GM12878 (cell line): Measurements from ENCODE around the gene HIRIP3. TPM values are rescaled to one million over a fixed set of nuclear protein-coding genes. Genes with fewer than 3 reads are reported as not detected.

ENCODE experiments used
- ATAC-seq: fragments of 200-7000 bp; cut with Tn5 transposase; 3 replicates; pipeline ENCODE4 v1.9.1; 2020; ENCODE audit warnings: mild to moderate bottlenecking, moderate library complexity
- BruUV-seq: library from RNA; stranded (reverse); fragments of 400-500 nt; replicated peaks from 2 replicates; lab custom pipeline; 2021; lab: Mats Ljungman, UMichigan
- CTCF ChIA-PET: fragments of 300-600 bp; sonication (Branson Sonifier 250); formaldehyde crosslinking; extraction: SDS; loops from one replicate; lab custom pipeline; 2021; ENCODE audit warnings: inconsistent platforms; lab: Yijun Ruan, JAX
- POLR2A ChIA-PET: fragments of 350-600 bp; formaldehyde crosslinking; extraction: SDS; loops from one replicate; lab custom pipeline; 2021; ENCODE audit warnings: inconsistent platforms; lab: Charles Lee
- RAD21 ChIA-PET: fragments of 300-600 bp; sonication (Branson Sonifier 250); formaldehyde crosslinking; loops from one replicate; lab custom pipeline; 2023; ENCODE audit warnings: antibody characterized with exemption; ENCODE audit not compliant: unreplicated experiment; lab: Charles Lee
- SMC1A ChIA-PET: fragments of 300-600 bp; sonication (Branson Sonifier 250); formaldehyde crosslinking; loops from one replicate; lab custom pipeline; 2023; ENCODE audit not compliant: unreplicated experiment, uncharacterized antibody; lab: Charles Lee
- DNase-seq: peaks from one replicate; pipeline ENCODE4 v3.0.0-alpha.2; 2011; ENCODE audit warnings: low read depth, low spot score
- FAIRE-seq: peaks from 3 replicates; lab custom pipeline; 2011; peaks lifted over from hg19 to GRCh38; lab: Jason Lieb, UNC
- H2AFZ ChIP-seq: 2 replicates; pipeline ENCODE4 v1.6.0; 2011; ENCODE audit warnings: low read depth, low read length, control low read depth; ENCODE audit not compliant: control insufficient read depth
- H3K27ac ChIP-seq: 2 replicates; pipeline ENCODE4 v1.5.1; 2011; ENCODE audit warnings: control low read depth; ENCODE audit not compliant: control insufficient read depth, insufficient read depth
- H3K27me3 ChIP-seq, 2 experiments: replicated peaks in 1 of 2; 2 replicates each; pipeline versions ENCODE4 v1.6.0 to v1.6.1; 2011; ENCODE audit warnings: low read length in 1 of 2; ENCODE audit not compliant: control insufficient read depth in 2 of 2, insufficient read depth in 2 of 2
- H3K36me3 ChIP-seq, 2 experiments: 2 replicates each; pipeline ENCODE4 v1.5.1; 2011; ENCODE audit warnings: low read length in 1 of 2; ENCODE audit not compliant: control insufficient read depth in 2 of 2, insufficient read depth in 2 of 2
- H3K4me1 ChIP-seq: 2 replicates; pipeline ENCODE4 v1.6.1; 2011; ENCODE audit warnings: mild to moderate bottlenecking, low read length, moderate library complexity, mixed read lengths; ENCODE audit not compliant: control insufficient read depth, insufficient read depth
- H3K4me2 ChIP-seq: 2 replicates; pipeline ENCODE4 v1.6.0; 2011; ENCODE audit warnings: control low read depth; ENCODE audit not compliant: control insufficient read depth, insufficient read depth
- H3K4me3 ChIP-seq: fragments of 200-600 bp; sonication (generic); 2 replicates; pipeline ENCODE4 v1.5.1; 2016
- H3K79me2 ChIP-seq: 2 replicates; pipeline ENCODE4 v1.6.0; 2011; ENCODE audit warnings: low read length; ENCODE audit not compliant: control insufficient read depth, insufficient read depth
- H3K9ac ChIP-seq: 2 replicates; pipeline ENCODE4 v1.8.0; 2011; ENCODE audit warnings: low read length, control low read depth, mixed read lengths; ENCODE audit not compliant: control insufficient read depth, insufficient read depth
- H3K9me3 ChIP-seq: replicated peaks from 3 replicates; pipeline ENCODE4 v1.5.1; 2011; ENCODE audit warnings: mild to moderate bottlenecking, low read length; ENCODE audit not compliant: control insufficient read depth, insufficient read depth
- H4K20me1 ChIP-seq: 2 replicates; pipeline ENCODE4 v1.6.0; 2011; ENCODE audit not compliant: control insufficient read depth, insufficient read depth
- ASH2L ChIP-seq: fragments of 300-600, 200-600 bp; sonication (generic); IDR thresholded peaks from 2 replicates; pipeline ENCODE4 v1.6.1; 2017; ENCODE audit warnings: low read depth, mild to moderate bottlenecking, borderline replicate concordance
- CHD1 ChIP-seq: IDR thresholded peaks from 2 replicates; pipeline ENCODE4 v1.6.1; 2012; ENCODE audit warnings: low read depth, low read length, improper control_type of control experiment
- CHD2 ChIP-seq: IDR thresholded peaks from 2 replicates; pipeline ENCODE4 v1.6.1; 2011; ENCODE audit warnings: low read depth, low read length, improper control_type of control experiment, borderline replicate concordance
- EP300 ChIP-seq, 2 experiments: fragments of 150-350 bp in 1 of 2; IDR thresholded peaks; 2 replicates each; pipeline ENCODE4 v1.6.1; 2011 to 2012; ENCODE audit warnings: low read depth in 2 of 2, low read length in 2 of 2, borderline replicate concordance in 1 of 2, improper control_type of control experiment in 1 of 2, inconsistent platforms in 1 of 2; ENCODE audit not compliant: control insufficient read depth in 1 of 2
- FOXM1 ChIP-seq: IDR thresholded peaks from 2 replicates; pipeline ENCODE4 v1.6.1; 2012; ENCODE audit warnings: low read depth, mild to moderate bottlenecking, inconsistent platforms, low read length, moderate library complexity
- MYB ChIP-seq: fragments of 150-350 bp; IDR thresholded peaks from 2 replicates; pipeline ENCODE4 v1.6.1; 2014; ENCODE audit warnings: mild to moderate bottlenecking, low read depth, low read length, borderline replicate concordance
- MYC ChIP-seq: IDR thresholded peaks from 2 replicates; pipeline ENCODE4 v1.6.1; 2011; ENCODE audit warnings: mild to moderate bottlenecking, low read length, moderate library complexity, inconsistent platforms; ENCODE audit not compliant: insufficient read depth, insufficient replicate concordance, insufficient read length, severe bottlenecking
- NFXL1 ChIP-seq: fragments of 450-650 bp; IDR thresholded peaks from 2 replicates; pipeline ENCODE4 v1.6.1; 2017; ENCODE audit warnings: antibody characterized with exemption, mild to moderate bottlenecking, borderline replicate concordance
- NFYA ChIP-seq: IDR thresholded peaks from 2 replicates; pipeline ENCODE4 v1.6.1; 2011; ENCODE audit warnings: low read depth, mild to moderate bottlenecking, low read length, improper control_type of control experiment, borderline replicate concordance
- POLR2AphosphoS2 ChIP-seq: IDR thresholded peaks from 2 replicates; pipeline ENCODE4 v1.6.1; 2011; ENCODE audit warnings: low read depth, mild to moderate bottlenecking, low read length, improper control_type of control experiment, moderate library complexity
- POU2F2 ChIP-seq: IDR thresholded peaks from 3 replicates; pipeline ENCODE4 v1.6.1; 2011; ENCODE audit warnings: low read depth, mild to moderate bottlenecking, low read length, borderline replicate concordance
- RAD51 ChIP-seq: fragments of 450-650 bp; IDR thresholded peaks from 2 replicates; pipeline ENCODE4 v1.6.1; 2016; ENCODE audit warnings: moderate library complexity, mild to moderate bottlenecking, inconsistent platforms
- RB1 ChIP-seq: fragments of 450-650 bp; formaldehyde crosslinking; IDR thresholded peaks from 2 replicates; pipeline ENCODE4 v1.6.1; 2017; ENCODE audit warnings: mild to moderate bottlenecking, borderline replicate concordance
- SIX5 ChIP-seq: IDR thresholded peaks from 2 replicates; pipeline ENCODE4 v1.6.1; 2011; ENCODE audit warnings: mild to moderate bottlenecking, low read depth, low read length, moderate library complexity; ENCODE audit not compliant: severe bottlenecking
- SPI1 ChIP-seq: IDR thresholded peaks from 2 replicates; pipeline ENCODE4 v1.6.1; 2011; ENCODE audit warnings: low read depth, mild to moderate bottlenecking, low read length, moderate library complexity, borderline replicate concordance; ENCODE audit not compliant: insufficient read depth
- SRF ChIP-seq, 2 experiments: IDR thresholded peaks; 2 replicates each; pipeline ENCODE4 v1.6.1; 2011; ENCODE audit warnings: low read depth in 2 of 2, low read length in 2 of 2, mild to moderate bottlenecking in 1 of 2, moderate library complexity in 1 of 2
- ZBED1 ChIP-seq: IDR thresholded peaks from 2 replicates; pipeline ENCODE4 v1.6.1; 2016; ENCODE audit warnings: borderline replicate concordance
- ZNF24 ChIP-seq: fragments of 450-650 bp; IDR thresholded peaks from 2 replicates; pipeline ENCODE4 v1.6.1; 2017; ENCODE audit warnings: antibody characterized with exemption, mild to moderate bottlenecking
- WGBS: methylation state at CpG from one replicate; pipeline ENCODE4 v1.1.6; 2016; ENCODE audit warnings: low lambda C conversion rate; ENCODE audit not compliant: insufficient replicate concordance, insufficient coverage; ENCODE audit errors: missing lambda C conversion rate; 5-methylcytosine and 5-hydroxymethylcytosine counted together
- in situ Hi-C: fragments of 300-500 bp; cut with MboI; formaldehyde crosslinking; loops from 9 replicates; pipeline ENCODE4 v1.14.3; 2018; ENCODE audit warnings: mixed read lengths
- intact Hi-C: fragments of 100-400 bp; cut with micrococcal nuclease; formaldehyde crosslinking; loops from one replicate; pipeline ENCODE4 v1.14.2; 2022; ENCODE audit not compliant: unreplicated experiment
- polyA plus RNA-seq, 11 experiments: library from polyadenylated mRNA; depleted of rRNA in 4 of 11; unstranded in 6 of 11; stranded (reverse) in 5 of 11; fragments of >200 nt; fragmentation: Nextera tagmentation in 4 of 11; fragmentation: Illumina TruSeq in 1 of 11; extraction: Ambion mirVana in 4 of 11; extraction: Trizol in 1 of 11; gene quantifications; 1 replicate in 1 of 11; 2 replicates in 10 of 11; pipeline versions ENCODE4 v1.2.1 to v1.2.3, GENCODE V29; 2011 to 2016; ENCODE audit warnings: inconsistent platforms in 2 of 11, missing spikeins in 2 of 11, low read depth in 1 of 11
- total RNA-seq, 4 experiments: library from RNA; depleted of rRNA in 3 of 4; stranded (reverse); fragments of >200 nt in 3 of 4; fragmentation: Illumina TruSeq in 1 of 4; extraction: Trizol in 1 of 4; gene quantifications; 2 replicates each; pipeline versions ENCODE4 v1.2.1 to v1.2.3, GENCODE V29; 2013 to 2021
- TF ChIP-seq, protein P1 (sequence below): fragments of 450-650 bp; IDR thresholded peaks from 2 replicates; pipeline ENCODE4 v1.6.1; 2016; ENCODE audit warnings: mild to moderate bottlenecking
- TF ChIP-seq, protein P2 (sequence below): IDR thresholded peaks from 2 replicates; pipeline ENCODE4 v1.6.1; 2011; ENCODE audit warnings: low read depth, mild to moderate bottlenecking, low read length, moderate library complexity, borderline replicate concordance; ENCODE audit errors: extremely low read depth

The HIRIP3 gene
- total and polyA plus RNA-seq, 10 of the 15 experiments (the other 5 are each of a cell fraction or from before 2014, with no cell fraction given), result 4.1 to 43.5 (median 23.9) TPM

GRCh38 chr16:29982560-29983419 lies 12.6 kb downstream of the HIRIP3 start (continued):
- TF ChIP-seq, protein P1, sequence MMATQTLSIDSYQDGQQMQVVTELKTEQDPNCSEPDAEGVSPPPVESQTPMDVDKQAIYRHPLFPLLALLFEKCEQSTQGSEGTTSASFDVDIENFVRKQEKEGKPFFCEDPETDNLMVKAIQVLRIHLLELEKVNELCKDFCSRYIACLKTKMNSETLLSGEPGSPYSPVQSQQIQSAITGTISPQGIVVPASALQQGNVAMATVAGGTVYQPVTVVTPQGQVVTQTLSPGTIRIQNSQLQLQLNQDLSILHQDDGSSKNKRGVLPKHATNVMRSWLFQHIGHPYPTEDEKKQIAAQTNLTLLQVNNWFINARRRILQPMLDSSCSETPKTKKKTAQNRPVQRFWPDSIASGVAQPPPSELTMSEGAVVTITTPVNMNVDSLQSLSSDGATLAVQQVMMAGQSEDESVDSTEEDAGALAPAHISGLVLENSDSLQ, result no peak
- TF ChIP-seq CHD2, result no peak
- no peak for TF ChIP-seq SIX5
- TF ChIP-seq POLR2AphosphoS2, result no peak
- TF ChIP-seq SRF (IDR thresholded peaks at IDR 0.05; ENCODE audit: low read depth in 2 of 2, low read length in 2 of 2), result no peak
- TF ChIP-seq ZNF24, result no peak
- no peak for TF ChIP-seq POU2F2
- TF ChIP-seq CHD1, result no peak

DNA sequence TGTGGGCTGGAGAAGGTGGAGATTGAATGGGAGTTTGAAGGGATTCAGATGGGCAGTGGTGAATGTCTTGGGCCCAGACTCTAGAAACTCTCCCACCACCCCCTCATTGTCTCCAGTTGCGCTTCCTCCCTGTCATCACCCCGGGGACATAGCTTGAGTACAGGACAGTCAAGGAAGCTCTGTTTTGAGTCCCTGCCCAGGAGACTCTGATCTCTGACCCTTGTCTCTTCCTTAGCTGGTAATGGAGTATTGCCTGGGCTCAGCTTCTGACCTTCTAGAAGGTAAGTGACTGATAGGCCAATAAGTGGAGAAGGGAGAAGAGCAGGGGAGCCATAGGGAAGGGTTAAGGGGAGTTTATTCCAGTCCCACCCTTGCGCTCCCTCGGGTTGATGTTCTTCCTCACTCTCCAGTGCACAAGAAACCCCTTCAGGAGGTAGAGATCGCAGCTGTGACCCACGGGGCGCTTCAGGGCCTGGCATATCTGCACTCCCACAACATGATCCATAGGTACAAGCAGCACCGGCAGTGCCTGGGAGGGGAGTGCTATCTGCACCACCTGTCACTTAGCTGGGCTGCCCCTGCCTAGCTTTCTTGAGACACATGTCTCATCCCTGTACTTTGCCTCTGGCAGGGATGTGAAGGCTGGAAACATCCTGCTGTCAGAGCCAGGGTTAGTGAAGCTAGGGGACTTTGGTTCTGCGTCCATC lies 16.7 kb downstream of the HIRIP3 start:
- Histone ChIP-seq H3K36me3 (peaks cover 20 to 28% of the 10 kb centered on the region in 2 experiments), H3K27ac (no peak overlapping the region), H3K79me2 (peaks cover 36% of the 10 kb centered on the region), H3K9ac (no peak overlapping the region), H3K9me3 (no peaks in the 10 kb centered on the region), H4K20me1 (no peaks in the 10 kb centered on the region), H3K4me3 (no peak overlapping the region), H3K4me1 (peaks cover 9% of the 10 kb centered on the region), H2AFZ (no peak overlapping the region), H3K27me3 (no peaks in the 10 kb centered on the region), H3K4me2 (no peak overlapping the region)
- FAIRE-seq (no peak), ATAC-seq (no peak), DNase-seq (no peak)
- RAD21 ChIA-PET, result interaction anchor here (1.2 kb wide), 1 partner anchor 289 kb away, joined by 3 read pairs; no protein-coding TSS in a partner anchor
- in situ Hi-C loops (no loop called here), intact Hi-C loops (no loop called here)
- CTCF ChIA-PET, result no interaction called here
- 88% methylated on average over 9 of the region's 9 CpGs for WGBS
- SMC1A ChIA-PET, result no interaction called here
- no TSS peak for BruUV-seq
- POLR2A ChIA-PET, result interaction anchor here (1.4 kb wide), 1 partner anchor 52 kb away, joined by 9 read pairs; the partner anchor contains the start of gene KCTD13
- TF ChIP-seq MYB, result no peak
- no peak for TF ChIP-seq SPI1
- no peak for TF ChIP-seq NFXL1
- TF ChIP-seq ZNF24, result no peak
- TF ChIP-seq RAD51, result no peak
- TF ChIP-seq, protein P2, sequence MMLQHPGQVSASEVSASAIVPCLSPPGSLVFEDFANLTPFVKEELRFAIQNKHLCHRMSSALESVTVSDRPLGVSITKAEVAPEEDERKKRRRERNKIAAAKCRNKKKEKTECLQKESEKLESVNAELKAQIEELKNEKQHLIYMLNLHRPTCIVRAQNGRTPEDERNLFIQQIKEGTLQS, result no peak
- no peak for TF ChIP-seq ZBED1
- no peak for TF ChIP-seq CHD2
- TF ChIP-seq NFYA, result no peak
- TF ChIP-seq FOXM1, result no peak
- TF ChIP-seq RB1, result no peak
- TF ChIP-seq ASH2L, result no peak
- TF ChIP-seq MYC, result no peak
- no peak for TF ChIP-seq EP300 (IDR thresholded peaks at IDR 0.05; ENCODE audit: borderline replicate concordance in 1 of 2, control insufficient read depth in 1 of 2, low read depth in 2 of 2, low read length in 2 of 2)
